Gastrocnemius medialis (tissue), 4 donors: ENCODE data around the gene TXNRD3. TPM values are rescaled to one million over a fixed set of nuclear protein-coding genes. Genes with fewer than 3 reads are reported as not detected.
A peak's percentile ranks its signal among the peaks of the same experiment; 100 is the strongest.

Source experiments
- ATAC-seq, 2 donors: fragments of 150-250 bp; one replicate each; pipeline ENCODE4 v1.9.1; 2016
- DNase-seq, 2 donors: peaks; one replicate each; pipeline ENCODE4 v3.0.0-alpha.2; 2019
- H3K27ac ChIP-seq, 4 donors: fragments of 200-600 bp; sonication (generic); 1 replicate in 1 of 4; 2 replicates in 3 of 4; pipeline ENCODE4 v1.5.1; 2016 to 2018; ENCODE audit warnings: mild to moderate bottlenecking in 2 of 4, moderate library complexity in 1 of 4
- H3K27me3 ChIP-seq, 3 donors: fragments of 200-600 bp; sonication (generic) in 2 of 3; 1 replicate in 1 of 3; 2 replicates in 2 of 3; pipeline versions ENCODE4 v1.5.1 to v1.6.0; 2016 to 2019; ENCODE audit warnings: mild to moderate bottlenecking in 1 of 3, moderate library complexity in 1 of 3
- H3K36me3 ChIP-seq, 2 donors: fragments of 200-600 bp; sonication (generic) in 1 of 2; one replicate each; pipeline ENCODE4 v1.5.1; 2017 to 2018
- H3K4me1 ChIP-seq, 2 donors: fragments of 200-600 bp; sonication (generic) in 1 of 2; one replicate each; pipeline ENCODE4 v1.5.1; 2016 to 2017; ENCODE audit warnings: mild to moderate bottlenecking in 2 of 2
- H3K4me3 ChIP-seq, 4 donors: fragments of 200-600 bp; sonication (generic) in 3 of 4; 1 replicate in 1 of 4; 2 replicates in 3 of 4; pipeline ENCODE4 v1.5.1; 2016 to 2019; ENCODE audit warnings: mild to moderate bottlenecking in 2 of 4
- H3K9me3 ChIP-seq, 3 donors: fragments of 200-600 bp; sonication (generic) in 2 of 3; 1 replicate in 1 of 3; 2 replicates in 2 of 3; pipeline ENCODE4 v1.5.1; 2016 to 2019
- CTCF ChIP-seq, 5 experiments: fragments of 450-650 bp in 3 of 5; fragments of 200-600 bp in 2 of 5; sonication (generic) in 2 of 5; IDR thresholded peaks in 4 of 5; conservative IDR thresholded peaks in 1 of 5; 1 replicate in 4 of 5; 2 replicates in 1 of 5; pipeline ENCODE4 v1.5.1; 2016 to 2019; ENCODE audit warnings: antibody characterized with exemption in 5 of 5, mild to moderate bottlenecking in 3 of 5, moderate library complexity in 3 of 5
- POLR2A ChIP-seq, 2 donors: fragments of 450-650 bp; IDR thresholded peaks; one replicate each; pipeline ENCODE4 v1.6.1; 2017; ENCODE audit warnings: antibody characterized with exemption in 2 of 2, mild to moderate bottlenecking in 2 of 2, moderate library complexity in 2 of 2
- in situ Hi-C, 4 donors: fragments of 200-750 bp; cut with MboI; loops; one replicate each; pipeline versions ENCODE4 v1.15.0 to v1.8.0; 2017; ENCODE audit warnings: low sequenced_read_pairs in 4 of 4
- intact Hi-C: fragments of 100-400 bp; cut with DNase I; formaldehyde crosslinking; loops from one replicate; pipeline ENCODE4 v1.15.1; 2023; ENCODE audit warnings: low total_unique reads
- total RNA-seq, 4 donors: library from RNA; depleted of rRNA; stranded (reverse); fragments of >200 nt; gene quantifications; one replicate each; pipeline versions ENCODE4 v1.1.0 to v1.2.3, GENCODE V29; 2016

Gene TXNRD3
- total RNA-seq, 4 donors from 2014 or later, result 2.5 to 7.0 (median 4.5) TPM

GRCh38 chr3:126622694-126623093 is 32.2 kb downstream of the TXNRD3 start:
- DNase-seq (no peak), ATAC-seq (peak; percentile 78 to 85)
- TF ChIP-seq CTCF (IDR thresholded peaks at IDR 0.05 in 4 of 5, conservative IDR thresholded peaks at IDR 0.05 in 1 of 5) (no peak), POLR2A (IDR thresholded peaks at IDR 0.05) (no peak)
- Histone ChIP-seq H3K27ac (peak overlapping the region in 2 of 4 donors; percentile 4 to 75), H3K27me3 (no peaks in the 10 kb centered on the region), H3K9me3 (no peaks in the 10 kb centered on the region), H3K4me3 (no peak overlapping the region), H3K4me1 (peaks cover 10 to 23% of the 10 kb centered on the region in 2 donors), H3K36me3 (no peaks in the 10 kb centered on the region)
- intact Hi-C loops, result no loop called here
- in situ Hi-C loops, result no loop called here

- H3K9me3 ChIP-seq, result no peaks in the 10 kb centered on the region
- no peaks in the 10 kb centered on the region for H3K27me3 ChIP-seq
- in situ Hi-C loops (no loop called here), intact Hi-C loops (no loop called here)
- no peak for DNase-seq
- peaks cover 10 to 23% of the 10 kb centered on the region in 2 donors for H3K4me1 ChIP-seq
- no peak overlapping the region for H3K4me3 ChIP-seq
- peak overlapping the region in 2 of 4 donors; percentile 29 to 75 for H3K27ac ChIP-seq
- H3K36me3 ChIP-seq, result no peaks in the 10 kb centered on the region
- TF ChIP-seq CTCF (IDR thresholded peaks at IDR 0.05 in 4 of 5, conservative IDR thresholded peaks at IDR 0.05 in 1 of 5) (no peak), POLR2A (IDR thresholded peaks at IDR 0.05) (no peak)
- no peak for ATAC-seq
Observed at GRCh38 chr3:126621627-126622345, 33.1 kb downstream of the TXNRD3 start.

- ATAC-seq (peak; percentile 61 to 76), DNase-seq (peak; percentile 16 to 18)
- Histone ChIP-seq H3K36me3 (no peaks in the 10 kb centered on the region), H3K27me3 (no peaks in the 10 kb centered on the region), H3K27ac (peak overlapping the region in 2 of 4 donors; percentile 29 to 75), H3K9me3 (no peaks in the 10 kb centered on the region), H3K4me1 (peaks cover 10 to 23% of the 10 kb centered on the region in 2 donors), H3K4me3 (no peak overlapping the region)
- TF ChIP-seq POLR2A (IDR thresholded peaks at IDR 0.05) (no peak), CTCF (IDR thresholded peaks at IDR 0.05 in 4 of 5, conservative IDR thresholded peaks at IDR 0.05 in 1 of 5) (no peak)
- intact Hi-C loops (no loop called here), in situ Hi-C loops (no loop called here)
Observed at GRCh38 chr3:126621171-126621570, 33.8 kb downstream of the TXNRD3 start.

- H3K4me3 ChIP-seq, result no peak overlapping the region
- DNase-seq (peak in 1 of 2 donors; percentile 14), ATAC-seq (peak in 1 of 2 donors; percentile 23)
- peaks cover 10 to 23% of the 10 kb centered on the region in 2 donors for H3K4me1 ChIP-seq
- in situ Hi-C loops (no loop called here), intact Hi-C loops (no loop called here)
- peak overlapping the region in 1 of 4 donors; percentile 75 for H3K27ac ChIP-seq
- H3K36me3 ChIP-seq, result no peaks in the 10 kb centered on the region
- H3K27me3 ChIP-seq, result no peaks in the 10 kb centered on the region
- no peaks in the 10 kb centered on the region for H3K9me3 ChIP-seq
- no peak for TF ChIP-seq POLR2A (IDR thresholded peaks at IDR 0.05)
Observed at GRCh38 chr3:126620738-126621137, 34.2 kb downstream of the TXNRD3 start.

- intact Hi-C loops, result no loop called here
- ATAC-seq, result no peak
- in situ Hi-C loops, result no loop called here
- no peak for DNase-seq
- Histone ChIP-seq H3K27ac (no peak overlapping the region), H3K4me1 (peaks cover 10 to 23% of the 10 kb centered on the region in 2 donors), H3K4me3 (no peak overlapping the region), H3K27me3 (no peaks in the 10 kb centered on the region), H3K36me3 (no peaks in the 10 kb centered on the region), H3K9me3 (no peaks in the 10 kb centered on the region)
- TF ChIP-seq CTCF (IDR thresholded peaks at IDR 0.05 in 4 of 5, conservative IDR thresholded peaks at IDR 0.05 in 1 of 5) (no peak), POLR2A (IDR thresholded peaks at IDR 0.05) (no peak)
Observed at GRCh38 chr3:126618760-126619159, 36.2 kb downstream of the TXNRD3 start.
